MM.1S (cell line): ENCODE measurements around the gene ABCC9.

ENCODE experiments used
- DNase-seq: peaks from one replicate; pipeline ENCODE4 v3.0.0-alpha.2; 2015
- H2AFZ ChIP-seq: fragments of 300-600 bp; sonication (generic); 2 replicates; pipeline ENCODE4 v1.6.0; 2016; ENCODE audit warnings: antibody characterized with exemption, low read length
- H3F3A ChIP-seq: fragments of 300-600 bp; sonication (generic); 2 replicates; pipeline ENCODE4 v1.6.1; 2016; ENCODE audit warnings: mild to moderate bottlenecking, antibody characterized with exemption, low read length, moderate library complexity, mixed read lengths; ENCODE audit not compliant: insufficient read depth
- H3K27ac ChIP-seq: fragments of 300-600 bp; sonication (generic); 2 replicates; pipeline ENCODE4 v1.5.1; 2016; ENCODE audit warnings: mild to moderate bottlenecking, low read length
- H3K27me3 ChIP-seq: fragments of 300-600 bp; sonication (generic); replicated peaks from 2 replicates; pipeline ENCODE4 v1.6.0; 2016; ENCODE audit warnings: low read length; ENCODE audit not compliant: insufficient read depth
- H3K36me3 ChIP-seq: fragments of 300-600 bp; sonication (generic); replicated peaks from 2 replicates; pipeline ENCODE4 v1.6.1; 2016; ENCODE audit warnings: mild to moderate bottlenecking, low read length, mixed read lengths; ENCODE audit not compliant: insufficient read depth
- H3K4me1 ChIP-seq: fragments of 300-600 bp; sonication (generic); 2 replicates; pipeline ENCODE4 v1.6.1; 2016; ENCODE audit warnings: low read length, mixed read lengths
- H3K4me2 ChIP-seq: fragments of 300-600 bp; sonication (generic); 2 replicates; pipeline ENCODE4 v1.6.0; 2016; ENCODE audit warnings: low read depth, low read length
- H3K4me3 ChIP-seq: fragments of 300-600 bp; sonication (generic); 2 replicates; pipeline ENCODE4 v1.5.1; 2016; ENCODE audit warnings: low read length, mixed read lengths
- H3K79me2 ChIP-seq: fragments of 300-600 bp; sonication (generic); 2 replicates; pipeline ENCODE4 v1.6.1; 2016; ENCODE audit warnings: mixed run types, low read length, mixed read lengths
- H3K9ac ChIP-seq: fragments of 300-600 bp; sonication (generic); 2 replicates; pipeline ENCODE4 v1.6.1; 2016; ENCODE audit warnings: low read length, mixed read lengths
- H3K9me2 ChIP-seq: fragments of 300-600 bp; sonication (generic); replicated peaks from 2 replicates; pipeline ENCODE4 v1.6.1; 2016; ENCODE audit warnings: mild to moderate bottlenecking, low read length, mixed read lengths; ENCODE audit not compliant: insufficient read depth
- H3K9me3 ChIP-seq: fragments of 300-600 bp; sonication (generic); replicated peaks from 2 replicates; pipeline ENCODE4 v1.6.1; 2016; ENCODE audit warnings: mild to moderate bottlenecking, low read length, mixed read lengths; ENCODE audit not compliant: insufficient read depth
- H4K20me1 ChIP-seq: fragments of 300-600 bp; sonication (generic); 2 replicates; pipeline ENCODE4 v1.6.1; 2016; ENCODE audit warnings: mild to moderate bottlenecking, low read length, moderate library complexity, mixed read lengths; ENCODE audit not compliant: insufficient read depth
- EZH2 ChIP-seq: fragments of 300-600 bp; sonication (generic); optimal IDR thresholded peaks from 2 replicates; pipeline ENCODE3; 2017; ENCODE audit warnings: low read depth, mild to moderate bottlenecking, antibody characterized with exemption, low read length, mixed read lengths
- EZH2phosphoT487 ChIP-seq: fragments of 300-600 bp; sonication (generic); IDR thresholded peaks from 2 replicates; pipeline ENCODE4 v1.6.1; 2018; ENCODE audit warnings: antibody characterized with exemption, low read length
- TF ChIP-seq, protein P1 (sequence below): fragments of 300-600 bp; sonication (generic); IDR thresholded peaks from 2 replicates; pipeline ENCODE4 v1.5.1; 2016; ENCODE audit warnings: antibody characterized with exemption, low read length, mixed read lengths

ABCC9 gene

DNA sequence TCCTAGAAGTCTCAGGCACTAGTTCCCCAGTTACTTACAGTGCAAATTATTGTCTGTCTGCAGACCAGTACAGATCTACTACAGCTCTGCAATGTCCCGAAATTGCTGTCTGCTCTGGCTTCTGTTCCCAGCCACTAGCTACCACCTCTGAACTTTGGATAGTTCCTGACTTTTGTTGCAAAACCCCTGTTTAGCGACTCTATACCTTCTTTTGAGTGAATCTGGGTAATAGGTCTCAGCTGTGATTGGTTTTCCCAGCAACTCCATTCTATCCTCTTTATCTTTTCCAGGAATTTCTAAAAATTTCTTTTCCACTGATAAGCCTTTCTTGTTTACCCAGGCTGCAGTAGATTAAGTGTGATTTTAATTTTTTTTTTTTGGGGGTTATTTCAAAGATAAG lies 183.5 kb downstream of the ABCC9 start:
- Histone ChIP-seq H2AFZ (no peak overlapping the region), H3K79me2 (no peaks in the 10 kb centered on the region), H3K36me3 (no peaks in the 10 kb centered on the region), H3K27me3 (no peaks in the 10 kb centered on the region), H3F3A (no peaks in the 10 kb centered on the region), H3K27ac (no peak overlapping the region), H3K9me2 (no peaks in the 10 kb centered on the region), H3K4me1 (no peaks in the 10 kb centered on the region), H3K9ac (no peak overlapping the region), H4K20me1 (no peaks in the 10 kb centered on the region), H3K4me2 (no peak overlapping the region), H3K9me3 (no peaks in the 10 kb centered on the region), H3K4me3 (no peak overlapping the region)
- TF ChIP-seq, protein P1, sequence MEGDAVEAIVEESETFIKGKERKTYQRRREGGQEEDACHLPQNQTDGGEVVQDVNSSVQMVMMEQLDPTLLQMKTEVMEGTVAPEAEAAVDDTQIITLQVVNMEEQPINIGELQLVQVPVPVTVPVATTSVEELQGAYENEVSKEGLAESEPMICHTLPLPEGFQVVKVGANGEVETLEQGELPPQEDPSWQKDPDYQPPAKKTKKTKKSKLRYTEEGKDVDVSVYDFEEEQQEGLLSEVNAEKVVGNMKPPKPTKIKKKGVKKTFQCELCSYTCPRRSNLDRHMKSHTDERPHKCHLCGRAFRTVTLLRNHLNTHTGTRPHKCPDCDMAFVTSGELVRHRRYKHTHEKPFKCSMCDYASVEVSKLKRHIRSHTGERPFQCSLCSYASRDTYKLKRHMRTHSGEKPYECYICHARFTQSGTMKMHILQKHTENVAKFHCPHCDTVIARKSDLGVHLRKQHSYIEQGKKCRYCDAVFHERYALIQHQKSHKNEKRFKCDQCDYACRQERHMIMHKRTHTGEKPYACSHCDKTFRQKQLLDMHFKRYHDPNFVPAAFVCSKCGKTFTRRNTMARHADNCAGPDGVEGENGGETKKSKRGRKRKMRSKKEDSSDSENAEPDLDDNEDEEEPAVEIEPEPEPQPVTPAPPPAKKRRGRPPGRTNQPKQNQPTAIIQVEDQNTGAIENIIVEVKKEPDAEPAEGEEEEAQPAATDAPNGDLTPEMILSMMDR: no peak
- TF ChIP-seq EZH2phosphoT487: no peak
- no peak for TF ChIP-seq EZH2
- DNase-seq: no peak

DNA sequence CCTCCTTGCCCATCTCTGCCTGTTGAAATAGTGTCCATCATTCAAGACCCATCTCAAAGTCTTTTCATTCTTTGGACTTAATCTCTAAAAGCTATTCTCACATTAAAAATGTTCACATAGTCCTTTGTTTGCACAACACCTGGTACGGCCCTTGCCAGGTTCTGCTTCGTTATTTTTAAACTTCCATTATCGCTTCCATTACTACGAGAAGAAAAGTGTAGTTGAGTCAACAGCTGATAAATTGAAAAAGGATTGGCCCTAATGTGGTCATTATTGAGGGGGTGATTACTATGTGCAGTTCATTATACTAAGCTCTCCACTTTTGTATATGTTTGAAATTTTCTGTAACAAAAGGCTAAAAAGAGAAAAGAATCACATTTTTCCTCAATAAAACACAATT lies 184.5 kb downstream of the ABCC9 start:
- H4K20me1 ChIP-seq: no peaks in the 10 kb centered on the region
- no peak overlapping the region for H3K27ac ChIP-seq
- TF ChIP-seq, protein P1: no peak
- no peaks in the 10 kb centered on the region for H3K9me2 ChIP-seq
- no peaks in the 10 kb centered on the region for H3K27me3 ChIP-seq
- H3K79me2 ChIP-seq: no peaks in the 10 kb centered on the region
- no peak overlapping the region for H2AFZ ChIP-seq
- no peaks in the 10 kb centered on the region for H3K4me1 ChIP-seq
- no peaks in the 10 kb centered on the region for H3K36me3 ChIP-seq
- H3F3A ChIP-seq: no peaks in the 10 kb centered on the region
- DNase-seq: no peak
- no peaks in the 10 kb centered on the region for H3K9me3 ChIP-seq
- no peak overlapping the region for H3K4me2 ChIP-seq
- H3K4me3 ChIP-seq: no peak overlapping the region
- H3K9ac ChIP-seq: no peak overlapping the region

DNA sequence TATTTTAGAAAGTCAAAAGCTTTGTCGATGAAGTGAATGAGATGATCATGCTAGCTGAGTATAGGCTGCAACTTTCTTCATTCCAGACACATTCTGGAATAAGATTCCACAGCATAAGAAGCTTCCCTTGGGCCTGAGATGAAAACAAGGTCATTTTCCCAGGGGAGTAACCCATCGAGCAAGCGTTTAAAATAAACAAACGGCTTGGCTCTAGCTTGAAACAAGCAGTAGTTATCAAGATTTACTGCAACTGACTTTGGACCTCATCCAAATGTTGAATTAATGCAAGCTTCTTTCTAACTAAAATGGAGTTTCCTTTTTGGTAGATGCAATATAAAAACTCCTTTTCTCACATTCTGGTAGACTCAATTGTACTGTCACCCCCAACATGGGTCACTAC lies 189.7 kb downstream of the ABCC9 start:
- Histone ChIP-seq H3K4me3 (no peak overlapping the region), H2AFZ (no peak overlapping the region)

More for the DNA sequence above, 189.7 kb downstream of the ABCC9 start:
- no peaks in the 10 kb centered on the region for H3K27me3 ChIP-seq
- H3K4me1 ChIP-seq: no peaks in the 10 kb centered on the region
- H3K9me3 ChIP-seq: no peaks in the 10 kb centered on the region
- TF ChIP-seq, protein P1: no peak
- no peak for TF ChIP-seq EZH2
- TF ChIP-seq EZH2phosphoT487: no peak
- no peak overlapping the region for H3K9ac ChIP-seq
- H3K9me2 ChIP-seq: no peaks in the 10 kb centered on the region
- no peaks in the 10 kb centered on the region for H3F3A ChIP-seq
- DNase-seq: no peak
- H3K79me2 ChIP-seq: no peaks in the 10 kb centered on the region
- H4K20me1 ChIP-seq: no peaks in the 10 kb centered on the region
- no peaks in the 10 kb centered on the region for H3K36me3 ChIP-seq
- H3K4me2 ChIP-seq: no peak overlapping the region
- no peak overlapping the region for H3K27ac ChIP-seq
